HG02678 (cell line): ENCODE data around the gene SLC2A8.

Source experiments
- ATAC-seq: cut with Tn5 transposase; IDR thresholded peaks from one replicate; pipeline ENCODE4 v1.9.1; 2021; ENCODE audit warnings: mild to moderate bottlenecking, moderate library complexity; ENCODE audit not compliant: unreplicated experiment

SLC2A8 gene

DNA sequence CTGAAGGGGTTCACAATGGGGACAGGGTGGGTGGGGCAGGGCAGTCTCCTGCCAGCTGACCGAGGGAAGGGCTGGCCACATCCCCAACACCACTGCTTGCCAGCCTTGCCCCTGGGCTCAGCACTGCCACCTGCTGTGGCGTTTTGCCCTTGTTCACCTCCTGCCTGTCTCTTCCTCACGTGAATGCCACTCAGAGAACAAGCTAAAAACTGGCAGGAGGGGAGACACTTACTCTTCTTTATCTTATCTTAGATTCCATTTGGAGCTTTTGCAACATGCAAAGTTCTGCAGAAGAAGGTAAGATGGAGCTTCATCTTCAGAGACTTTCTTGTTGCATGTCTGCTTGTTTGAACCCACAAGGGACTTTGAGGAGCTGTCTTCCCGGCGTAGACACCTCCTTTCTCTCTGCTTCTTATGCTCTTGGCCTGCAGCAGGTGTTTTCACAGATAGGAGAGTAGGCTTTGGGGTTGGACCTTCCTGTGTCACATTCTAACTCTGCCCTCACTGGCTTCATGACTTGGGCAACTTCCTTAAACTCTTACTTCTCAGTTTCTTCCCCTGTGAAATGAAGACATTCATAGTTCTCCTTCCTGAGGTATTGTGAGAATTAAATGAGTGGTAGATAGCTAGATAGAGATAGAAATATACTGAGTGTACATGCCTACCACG is 58.5 kb downstream of the SLC2A8 start:
- ATAC-seq = no peak

DNA sequence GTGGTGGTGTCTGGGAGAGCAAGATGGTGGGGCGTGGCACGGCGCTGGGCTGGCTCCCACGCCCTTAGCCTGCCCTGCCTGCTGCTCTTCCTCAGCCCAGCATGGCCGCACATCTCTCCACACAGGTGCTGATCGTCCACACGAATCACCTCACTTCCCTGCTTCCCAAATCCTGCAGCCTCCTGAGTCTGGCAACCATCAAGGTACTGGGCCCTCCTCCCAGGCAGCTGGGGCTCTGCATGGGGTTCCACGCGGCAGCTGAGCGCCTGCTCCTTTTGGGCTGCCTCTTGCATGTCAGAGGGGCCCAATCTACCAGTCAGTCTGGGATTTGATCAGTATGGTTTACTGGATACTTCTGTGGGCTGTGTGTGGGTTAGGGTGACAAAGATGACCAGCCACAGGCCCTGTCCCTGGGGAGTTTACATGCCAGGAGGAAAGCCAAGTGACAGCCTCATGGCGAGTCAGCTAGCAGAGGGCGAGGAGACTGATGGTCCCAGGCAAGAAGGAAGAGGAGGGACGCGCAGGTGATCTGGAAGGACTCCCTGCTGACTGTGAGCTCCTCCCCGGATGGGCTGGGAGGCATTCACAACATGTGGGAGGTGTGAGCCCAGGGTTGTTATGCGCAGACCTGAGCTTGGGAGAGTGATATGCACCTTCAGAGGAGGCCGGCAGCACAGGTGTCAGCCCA is 60.4 kb downstream of the SLC2A8 start:
- no peak for ATAC-seq
